K562 (cell line): ENCODE measurements around the gene SMIM41. TPM values are rescaled to one million over a fixed set of nuclear protein-coding genes. Genes with fewer than 3 reads are reported as not detected.
A peak's percentile ranks its signal among the peaks of the same experiment; 100 is the strongest.

ENCODE experiments used
- ATAC-seq: fragments of 200-7000 bp; cut with Tn5 transposase; 3 replicates; pipeline ENCODE4 v1.9.1; 2020; ENCODE audit warnings: moderate library complexity
- BruUV-seq: library from RNA; stranded (reverse); fragments of 400-500 nt; replicated peaks from 2 replicates; lab custom pipeline; 2021; lab: Mats Ljungman, UMichigan
- CTCF ChIA-PET: fragments of 300-600 bp; formaldehyde crosslinking; extraction: SDS; loops from one replicate; lab custom pipeline; 2021; ENCODE audit warnings: low intra/inter-chr PET ratio; lab: Yijun Ruan, JAX
- POLR2A ChIA-PET: fragments of 300-600, 350-650 bp; sonication (Branson Sonifier 250); formaldehyde crosslinking; extraction: SDS; loops from one replicate; lab custom pipeline; 2021; ENCODE audit warnings: antibody characterized with exemption, inconsistent platforms; lab: Yijun Ruan, JAX
- DNase-seq, 4 experiments: peaks; one replicate each; pipeline versions ENCODE4 v3.0.0 to v3.0.0-alpha.2; 2011 to 2018; ENCODE audit warnings: low spot score in 3 of 4, mixed read lengths in 3 of 4; ENCODE audit errors: extremely low read depth in 1 of 4
- FAIRE-seq: peaks from 2 replicates; lab custom pipeline; 2011; peaks lifted over from hg19 to GRCh38; lab: Jason Lieb, UNC
- H2AFZ ChIP-seq: 2 replicates; pipeline ENCODE4 v1.6.0; 2011; ENCODE audit warnings: low read depth, low read length, control low read depth, inconsistent platforms
- H3K27ac ChIP-seq: fragments of 200-600 bp; 3 replicates; pipeline ENCODE4 v1.8.0; 2011; ENCODE audit warnings: low read depth, mild to moderate bottlenecking, control low read depth, inconsistent platforms, low read length, moderate library complexity, mixed read lengths; ENCODE audit errors: extremely low read depth
- H3K27me3 ChIP-seq, 2 experiments: fragments of 300-600 bp in 1 of 2; 2 replicates in 1 of 2; 3 replicates in 1 of 2; pipeline versions ENCODE4 v1.6.0 to v1.8.0; 2011; ENCODE audit warnings: inconsistent platforms in 2 of 2, low read length in 2 of 2, mild to moderate bottlenecking in 1 of 2, mixed read lengths in 1 of 2, moderate library complexity in 1 of 2; ENCODE audit not compliant: control insufficient read depth in 2 of 2, insufficient read depth in 2 of 2
- H3K36me3 ChIP-seq: fragments of 300-600 bp; 3 replicates; pipeline ENCODE4 v1.8.0; 2011; ENCODE audit warnings: mild to moderate bottlenecking, low read length, inconsistent platforms; ENCODE audit not compliant: control insufficient read depth, insufficient read depth
- H3K4me1 ChIP-seq, 2 experiments: fragments of 200-600 bp in 1 of 2; replicated peaks in 1 of 2; 2 replicates in 1 of 2; 3 replicates in 1 of 2; pipeline versions ENCODE4 v1.5.1 to v1.8.0; 2011; ENCODE audit warnings: inconsistent platforms in 2 of 2, low read length in 2 of 2, mild to moderate bottlenecking in 1 of 2, mixed read lengths in 1 of 2, moderate library complexity in 1 of 2; ENCODE audit not compliant: control insufficient read depth in 2 of 2, insufficient read depth in 2 of 2
- H3K4me2 ChIP-seq: 2 replicates; pipeline ENCODE4 v1.6.1; 2011; ENCODE audit warnings: low read length, control low read depth, inconsistent platforms, mixed read lengths; ENCODE audit not compliant: insufficient read depth
- H3K4me3 ChIP-seq: fragments of 200-600 bp; sonication (generic), shearing (Covaris generic); 2 replicates; pipeline ENCODE4 v1.5.1; 2016; ENCODE audit warnings: control low read depth, inconsistent platforms
- H3K79me2 ChIP-seq: fragments of 200-600 bp; 3 replicates; pipeline ENCODE4 v1.8.0; 2011; ENCODE audit warnings: low read length, inconsistent platforms; ENCODE audit not compliant: control insufficient read depth, insufficient read depth
- H3K9ac ChIP-seq, 2 experiments: 2 replicates each; pipeline versions ENCODE4 v1.6.0 to v1.6.1; 2011; ENCODE audit warnings: low read depth in 2 of 2, low read length in 2 of 2, control low read depth in 1 of 2, inconsistent platforms in 1 of 2, mild to moderate bottlenecking in 1 of 2, mixed read lengths in 1 of 2; ENCODE audit not compliant: insufficient read depth in 1 of 2
- H3K9me1 ChIP-seq: one replicate; pipeline ENCODE4 v1.6.0; 2011; ENCODE audit warnings: inconsistent platforms, mild to moderate bottlenecking, low read length, moderate library complexity; ENCODE audit not compliant: control insufficient read depth, insufficient read depth
- H3K9me3 ChIP-seq: replicated peaks from 2 replicates; pipeline ENCODE4 v1.5.1; 2011; ENCODE audit warnings: low read depth, low read length, inconsistent platforms; ENCODE audit not compliant: control insufficient read depth, insufficient read depth
- H4K20me1 ChIP-seq: replicated peaks from 2 replicates; pipeline ENCODE4 v1.6.1; 2011; ENCODE audit warnings: low read length, inconsistent platforms, mixed read lengths; ENCODE audit not compliant: control insufficient read depth, insufficient read depth
- BRCA1 ChIP-seq, 2 experiments: fragments of 450-650 bp in 1 of 2; sonication (generic) in 1 of 2; formaldehyde crosslinking in 1 of 2; IDR thresholded peaks; 2 replicates each; pipeline versions ENCODE4 v1.5.0 to v1.6.1; 2017 to 2020; ENCODE audit warnings: mild to moderate bottlenecking in 1 of 2, missing genetic modification reagents in 1 of 2
- CREM ChIP-seq: IDR thresholded peaks from 2 replicates; pipeline ENCODE4 v1.6.1; 2014; ENCODE audit warnings: antibody characterized with exemption, low read depth
- FOSL1 ChIP-seq: fragments of 200-800 bp; sonication (Bioruptor generic); conservative IDR thresholded peaks from 2 replicates; pipeline ENCODE4 v1.6.1; 2016; ENCODE audit warnings: missing genetic modification characterization, missing compliant biosample characterization
- HCFC1 ChIP-seq: IDR thresholded peaks from 2 replicates; pipeline ENCODE4 v1.6.1; 2012; ENCODE audit warnings: low read depth, low read length, improper control_type of control experiment
- MAZ ChIP-seq, 2 experiments: fragments of 450-650 bp in 1 of 2; sonication (generic) in 1 of 2; formaldehyde crosslinking; IDR thresholded peaks in 1 of 2; conservative IDR thresholded peaks in 1 of 2; 2 replicates each; pipeline versions ENCODE4 v1.4.0 to v1.5.0; 2020; ENCODE audit warnings: mild to moderate bottlenecking in 1 of 2, missing genetic modification reagents in 1 of 2
- NFE2L1 ChIP-seq: fragments of 450-650 bp; IDR thresholded peaks from 2 replicates; pipeline ENCODE4 v1.6.1; 2016; ENCODE audit warnings: missing genetic modification characterization, low read depth, mild to moderate bottlenecking, missing compliant biosample characterization, moderate library complexity, borderline replicate concordance
- RB1 ChIP-seq: fragments of 450-650 bp; IDR thresholded peaks from 2 replicates; pipeline ENCODE4 v1.6.1; 2017; ENCODE audit warnings: low read depth, mild to moderate bottlenecking
- RBM15 ChIP-seq: fragments of 200-400 bp; formaldehyde crosslinking; IDR thresholded peaks from 2 replicates; pipeline ENCODE4 v1.6.1; 2018; ENCODE audit warnings: mild to moderate bottlenecking, low read length, moderate library complexity; ENCODE audit not compliant: insufficient read depth
- TFAP4 ChIP-seq: sonication (generic); formaldehyde crosslinking; IDR thresholded peaks from 2 replicates; pipeline ENCODE4 v1.8.0; 2022; ENCODE audit warnings: missing genetic modification reagents, mild to moderate bottlenecking, moderate library complexity, borderline replicate concordance
- ZNF121 ChIP-seq: sonication (generic); formaldehyde crosslinking; conservative IDR thresholded peaks from 2 replicates; pipeline ENCODE4 v1.8.0; 2022; ENCODE audit warnings: missing genetic modification reagents
- ZNF217 ChIP-seq: sonication (generic); formaldehyde crosslinking; IDR thresholded peaks from 2 replicates; pipeline ENCODE4 v1.8.0; 2022; ENCODE audit warnings: mild to moderate bottlenecking, missing genetic modification reagents
- ZNF695 ChIP-seq: fragments of 450-650 bp; formaldehyde crosslinking; IDR thresholded peaks from 2 replicates; pipeline ENCODE4 v1.4.0; 2020; ENCODE audit warnings: mild to moderate bottlenecking, moderate library complexity
- WGBS: fragments of 100-300 bp; shearing (Covaris generic); methylation state at CpG from one replicate; pipeline ENCODE4 v1.1.6; 2016; ENCODE audit warnings: low coverage, mixed read lengths; ENCODE audit not compliant: insufficient coverage; ENCODE audit errors: missing lambda C conversion rate; 5-methylcytosine and 5-hydroxymethylcytosine counted together
- in situ Hi-C: fragments of 300-500 bp; cut with MboI; formaldehyde crosslinking; loops from 4 replicates; pipeline ENCODE4 v1.15.0; 2018; ENCODE audit warnings: inconsistent platforms, mixed read lengths
- intact Hi-C: fragments of 100-400 bp; cut with micrococcal nuclease; formaldehyde crosslinking; loops from 2 replicates; pipeline ENCODE4 v1.14.2; 2022
- polyA plus RNA-seq, 8 experiments: library from polyadenylated mRNA; depleted of rRNA in 4 of 8; stranded (reverse) in 5 of 8; unstranded in 3 of 8; fragments of >200 nt; fragmentation: Nextera tagmentation in 2 of 8; fragmentation: Illumina TruSeq in 1 of 8; extraction: Ambion mirVana in 2 of 8; extraction: Trizol in 1 of 8; gene quantifications; 2 replicates each; pipeline versions ENCODE4 v1.2.1 to v1.2.3, GENCODE V29; 2011 to 2014; ENCODE audit warnings: inconsistent platforms in 1 of 8, missing spikeins in 1 of 8
- total RNA-seq, 7 experiments: library from RNA; depleted of rRNA in 6 of 7; stranded (reverse); fragments of >200 nt in 6 of 7; fragmentation: Illumina TruSeq in 2 of 7; extraction: Trizol in 2 of 7; gene quantifications; 2 replicates each; pipeline versions ENCODE4 v1.2.1 to v1.2.3, GENCODE V29; 2011 to 2021; ENCODE audit warnings: low replicate concordance in 1 of 7
- TF ChIP-seq, protein P1 (sequence below): IDR thresholded peaks from 2 replicates; pipeline ENCODE4 v1.6.1; 2011; ENCODE audit warnings: borderline replicate concordance, low read depth, mild to moderate bottlenecking, moderate library complexity, low read length; ENCODE audit not compliant: insufficient read depth, poor library complexity, severe bottlenecking
- TF ChIP-seq, protein P2 (sequence below): conservative IDR thresholded peaks from 2 replicates; pipeline ENCODE4 v1.6.1; 2011; ENCODE audit warnings: low read depth, mild to moderate bottlenecking, low read length; ENCODE audit not compliant: control insufficient read depth

SMIM41 gene
- total and polyA plus RNA-seq, 9 of the 15 experiments (the other 6 are each of a cell fraction or from before 2014, with no cell fraction given): not detected

DNA sequence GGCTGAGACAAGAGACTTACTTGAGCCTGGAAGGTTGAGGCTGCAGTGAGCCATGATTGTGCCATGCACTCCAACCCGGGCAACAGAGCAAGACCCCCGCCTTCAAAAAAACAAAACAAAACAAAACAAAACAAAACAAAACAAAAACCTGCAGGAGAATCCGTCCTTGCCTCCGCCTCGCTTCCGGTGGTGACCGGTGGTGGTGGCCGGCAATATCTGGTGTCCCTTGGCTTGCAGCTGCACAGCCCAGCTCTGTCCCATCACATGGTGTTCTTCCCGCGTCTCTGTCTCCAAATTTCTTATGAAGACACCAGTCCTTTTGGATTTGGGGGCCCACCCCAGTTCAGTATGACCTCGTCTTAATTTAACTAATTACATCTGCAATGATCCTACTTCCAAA is 10.0 kb downstream of the SMIM41 start:
- peaks cover 52 to 88% of the 10 kb centered on the region in 2 experiments for H3K27me3 ChIP-seq
- H4K20me1 ChIP-seq: no peaks in the 10 kb centered on the region
- intact Hi-C loops (no loop called here), in situ Hi-C loops (no loop called here)
- WGBS: 4% methylated on average over 11 of the region's 11 CpGs
- H2AFZ ChIP-seq: no peak overlapping the region
- ChIA-PET POLR2A (no interaction called here), CTCF (no interaction called here)
- H3K4me3 ChIP-seq: no peak overlapping the region
- BruUV-seq: no TSS peak
- H3K36me3 ChIP-seq: no peaks in the 10 kb centered on the region
- H3K4me1 ChIP-seq: no peaks in the 10 kb centered on the region
- H3K9me1 ChIP-seq: no peaks in the 10 kb centered on the region
- no peak for ATAC-seq
- FAIRE-seq: no peak
- no peak overlapping the region for H3K9ac ChIP-seq
- peak in 1 of 4 experiments; percentile 3 for DNase-seq
- no peaks in the 10 kb centered on the region for H3K9me3 ChIP-seq
- no peak overlapping the region for H3K27ac ChIP-seq
- H3K79me2 ChIP-seq: no peaks in the 10 kb centered on the region
- H3K4me2 ChIP-seq: no peak overlapping the region
- TF ChIP-seq, protein P1, sequence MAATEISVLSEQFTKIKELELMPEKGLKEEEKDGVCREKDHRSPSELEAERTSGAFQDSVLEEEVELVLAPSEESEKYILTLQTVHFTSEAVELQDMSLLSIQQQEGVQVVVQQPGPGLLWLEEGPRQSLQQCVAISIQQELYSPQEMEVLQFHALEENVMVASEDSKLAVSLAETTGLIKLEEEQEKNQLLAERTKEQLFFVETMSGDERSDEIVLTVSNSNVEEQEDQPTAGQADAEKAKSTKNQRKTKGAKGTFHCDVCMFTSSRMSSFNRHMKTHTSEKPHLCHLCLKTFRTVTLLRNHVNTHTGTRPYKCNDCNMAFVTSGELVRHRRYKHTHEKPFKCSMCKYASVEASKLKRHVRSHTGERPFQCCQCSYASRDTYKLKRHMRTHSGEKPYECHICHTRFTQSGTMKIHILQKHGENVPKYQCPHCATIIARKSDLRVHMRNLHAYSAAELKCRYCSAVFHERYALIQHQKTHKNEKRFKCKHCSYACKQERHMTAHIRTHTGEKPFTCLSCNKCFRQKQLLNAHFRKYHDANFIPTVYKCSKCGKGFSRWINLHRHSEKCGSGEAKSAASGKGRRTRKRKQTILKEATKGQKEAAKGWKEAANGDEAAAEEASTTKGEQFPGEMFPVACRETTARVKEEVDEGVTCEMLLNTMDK: no peak
- TF ChIP-seq FOSL1 (tag) (no peak), TFAP4 (no peak), MAZ (CRISPR knock-in tag; conservative IDR thresholded peaks at IDR 0.05 in 1 of 2, IDR thresholded peaks at IDR 0.05 in 1 of 2) (no peak), RBM15 (no peak), ZNF217 (CRISPR knock-in tag) (no peak), ZNF121 (CRISPR knock-in tag) (no peak), NFE2L1 (tag) (no peak), HCFC1 (no peak), CREM (no peak), RB1 (no peak), ZNF695 (CRISPR knock-in tag) (no peak), BRCA1 (IDR thresholded peaks at IDR 0.05) (no peak), BRCA1 (CRISPR knock-in tag; IDR thresholded peaks at IDR 0.05) (no peak)
- TF ChIP-seq, protein P2, sequence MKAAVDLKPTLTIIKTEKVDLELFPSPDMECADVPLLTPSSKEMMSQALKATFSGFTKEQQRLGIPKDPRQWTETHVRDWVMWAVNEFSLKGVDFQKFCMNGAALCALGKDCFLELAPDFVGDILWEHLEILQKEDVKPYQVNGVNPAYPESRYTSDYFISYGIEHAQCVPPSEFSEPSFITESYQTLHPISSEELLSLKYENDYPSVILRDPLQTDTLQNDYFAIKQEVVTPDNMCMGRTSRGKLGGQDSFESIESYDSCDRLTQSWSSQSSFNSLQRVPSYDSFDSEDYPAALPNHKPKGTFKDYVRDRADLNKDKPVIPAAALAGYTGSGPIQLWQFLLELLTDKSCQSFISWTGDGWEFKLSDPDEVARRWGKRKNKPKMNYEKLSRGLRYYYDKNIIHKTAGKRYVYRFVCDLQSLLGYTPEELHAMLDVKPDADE: no peak
